Measurements from ENCODE around the gene KIF2A.
A peak's percentile ranks its signal among the peaks of the same experiment; 100 is the strongest.

The KIF2A gene

DNA sequence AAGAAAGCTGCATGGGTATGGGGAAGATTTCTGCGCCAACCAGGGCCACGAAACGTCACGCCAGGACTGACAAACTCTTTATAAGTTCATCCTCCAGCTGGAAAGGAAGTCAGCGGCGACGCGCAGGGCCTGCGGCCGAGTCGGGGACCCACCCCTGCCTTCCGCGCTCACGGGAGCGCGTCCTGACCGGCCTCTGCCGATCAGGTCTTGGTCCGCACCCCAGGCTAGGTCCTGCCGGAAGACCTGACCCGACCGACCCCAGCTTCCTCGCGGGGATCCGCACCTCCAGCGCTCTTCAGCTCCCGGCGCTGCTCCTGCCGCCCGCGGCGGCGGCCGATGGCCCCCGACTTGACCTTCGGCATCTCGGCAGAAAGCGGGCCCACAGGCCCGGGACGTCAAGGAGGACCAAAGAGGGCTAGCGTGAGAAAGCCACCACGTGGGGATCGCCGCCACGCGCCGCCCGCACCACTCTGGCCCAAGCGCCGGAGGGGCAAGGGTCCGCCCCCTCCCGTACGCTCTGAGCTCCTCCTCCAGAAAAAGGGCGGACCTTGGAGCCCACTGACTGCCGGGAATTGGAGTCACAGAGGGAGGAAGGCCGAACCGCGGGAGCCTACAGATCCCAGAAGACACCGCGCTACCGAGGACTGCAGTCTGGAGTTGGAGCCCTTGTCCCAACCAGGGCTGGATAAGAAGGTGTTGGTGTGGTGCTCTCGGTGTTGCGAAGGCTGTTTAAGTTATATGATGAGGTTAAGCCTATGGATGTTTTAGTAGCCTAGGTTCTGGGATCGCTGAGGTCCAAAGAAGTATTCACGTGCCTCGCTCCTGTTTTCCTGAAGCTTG lies 97.6 kb downstream of the KIF2A start, which contains the start of gene DIMT1:
Gene DIMT1 (minus strand): TSS at position 495 of the 840 bp plus-strand sequence. CDS start 133 bp downstream, at position 362.
- FAIRE-seq (peak; percentile 75), DNase-seq (ENCODE audit: insufficient read length, low spot score) (peak; percentile 71)
- TF ChIP-seq POLR2A (IDR thresholded peaks at IDR 0.05; ENCODE audit: low read depth, low read length): peak; percentile 86

DNA sequence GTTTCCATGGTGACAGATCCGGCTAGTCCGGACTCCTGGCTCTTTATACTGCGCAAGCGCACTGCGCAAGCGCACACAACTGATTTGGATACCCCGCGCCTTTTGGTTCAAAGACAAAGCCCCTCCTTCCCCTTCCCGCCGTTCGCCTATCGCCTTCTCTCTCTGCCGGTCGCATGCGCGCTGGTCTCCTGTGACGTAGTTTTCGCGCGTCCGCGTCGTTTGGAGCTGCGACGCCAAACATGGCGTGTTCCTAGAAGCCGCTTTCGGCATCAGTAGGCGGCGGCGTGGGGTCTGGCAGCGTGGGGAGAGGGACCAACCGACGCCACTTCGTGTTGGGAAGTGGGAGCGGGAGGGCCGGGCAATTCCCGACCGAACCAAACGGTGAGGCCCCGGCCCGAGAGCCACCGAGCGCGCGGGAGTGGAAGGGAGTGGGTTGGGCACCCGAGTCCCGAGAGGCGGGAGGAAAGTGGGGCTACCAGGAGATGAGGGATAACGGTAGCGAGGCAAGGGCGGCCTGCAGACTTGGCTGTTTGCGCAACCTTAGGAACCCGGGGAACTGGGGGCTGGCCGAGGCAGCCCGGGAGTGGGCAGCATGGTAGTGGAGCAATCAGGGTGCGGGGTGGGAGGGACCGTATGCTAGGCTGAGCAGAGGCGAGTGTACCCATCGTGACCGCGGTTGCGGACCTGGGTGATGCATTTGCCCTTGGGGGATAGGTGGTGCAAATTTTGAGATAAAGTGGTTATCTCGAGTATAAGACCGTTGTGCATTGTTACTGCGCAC lies 106.7 kb downstream of the KIF2A start, which contains the start of gene IPO11:
Gene IPO11 (plus strand): TSS at position 215 of the 781 bp plus-strand sequence. CDS start 24,517 bp downstream, outside the sequence.
- peak; percentile 86 for DNase-seq (ENCODE audit: insufficient read length, low spot score)
- peak; percentile 73 for TF ChIP-seq POLR2A (IDR thresholded peaks at IDR 0.05; ENCODE audit: low read depth, low read length)
- peak; percentile 96 for FAIRE-seq

GRCh38 chr5:62413711-62414110 lies 107.7 kb downstream of the KIF2A start:
- no peak for TF ChIP-seq POLR2A (IDR thresholded peaks at IDR 0.05; ENCODE audit: low read depth, low read length)
- DNase-seq (ENCODE audit: insufficient read length, low spot score): no peak
- FAIRE-seq: no peak

DNA sequence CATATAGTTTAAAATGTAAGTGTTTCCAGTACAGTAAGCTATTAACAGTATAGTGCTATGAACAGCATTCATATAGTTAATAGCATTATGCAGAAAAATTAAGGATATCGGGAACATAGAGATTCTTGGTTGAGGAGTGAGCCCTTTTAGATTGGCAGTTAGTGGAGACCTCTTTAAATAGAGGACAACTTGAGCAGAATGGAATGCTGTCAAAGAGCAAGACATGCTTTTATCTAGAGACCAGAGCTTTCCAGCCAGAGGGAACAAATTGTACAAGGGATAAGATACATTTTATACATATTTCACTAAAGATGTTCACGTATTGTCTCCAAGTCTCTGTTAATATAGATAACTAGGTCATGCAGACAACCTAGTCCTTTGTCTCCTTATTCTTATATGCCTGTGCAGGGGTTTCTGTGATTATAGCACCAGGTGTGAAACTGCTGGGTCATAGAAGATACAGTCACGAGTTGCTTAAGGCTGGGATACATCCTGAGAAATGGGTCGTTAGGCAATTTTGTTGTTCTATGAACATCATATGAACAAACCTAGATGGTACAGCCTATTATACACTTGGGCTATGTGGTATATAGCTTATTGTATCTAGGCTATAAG lies 112.6 kb downstream of the KIF2A start:
- DNase-seq (ENCODE audit: insufficient read length, low spot score) (no peak), FAIRE-seq (peak; percentile 48)

DNA sequence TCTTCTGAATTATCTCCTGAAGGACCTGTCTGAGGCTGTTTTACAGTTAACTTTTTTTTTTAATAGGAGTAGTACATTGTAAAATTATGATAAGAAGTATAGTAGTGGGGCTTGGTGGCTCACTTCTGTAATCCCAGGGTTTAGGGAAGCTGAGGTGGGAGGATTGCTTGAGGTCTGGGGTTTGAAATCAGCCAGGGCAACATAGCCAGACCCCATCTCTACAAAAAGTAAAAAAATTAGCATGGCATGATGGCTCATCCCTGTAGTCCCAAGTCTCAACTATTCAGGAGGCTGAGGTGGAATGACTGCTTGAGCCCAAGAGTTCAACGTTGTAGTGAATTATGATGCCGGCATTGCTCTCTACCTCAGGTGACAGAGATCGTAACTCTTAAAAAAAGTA lies 113.6 kb downstream of the KIF2A start:
- no peak for DNase-seq (ENCODE audit: insufficient read length, low spot score)
- FAIRE-seq: no peak

More for the DNA sequence above, 112.6 kb downstream of the KIF2A start:
- no peak for TF ChIP-seq POLR2A (IDR thresholded peaks at IDR 0.05; ENCODE audit: low read depth, low read length)

DNA sequence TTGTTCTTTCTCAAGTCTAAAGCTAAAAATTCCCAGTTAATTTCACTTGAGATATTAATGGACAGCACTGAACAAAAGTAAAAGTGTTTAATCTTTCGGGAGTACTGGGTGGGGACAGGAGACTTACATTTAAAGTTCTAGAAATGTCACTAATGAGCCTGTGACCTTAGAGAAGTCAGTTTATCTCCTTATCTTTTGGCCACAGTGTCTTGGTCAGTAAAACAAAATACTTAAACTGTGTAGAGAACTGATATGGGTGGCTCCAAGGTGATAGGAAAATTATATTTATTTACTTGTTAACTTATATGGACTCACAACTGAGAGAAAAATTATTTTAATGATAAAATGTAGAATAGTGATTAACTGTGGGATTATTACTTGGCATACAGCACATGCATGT lies 115.4 kb downstream of the KIF2A start:
- TF ChIP-seq POLR2A (IDR thresholded peaks at IDR 0.05; ENCODE audit: low read depth, low read length): no peak
- FAIRE-seq (no peak), DNase-seq (ENCODE audit: insufficient read length, low spot score) (no peak)

More for the DNA sequence above, 113.6 kb downstream of the KIF2A start:
- no peak for TF ChIP-seq POLR2A (IDR thresholded peaks at IDR 0.05; ENCODE audit: low read depth, low read length)

DNA sequence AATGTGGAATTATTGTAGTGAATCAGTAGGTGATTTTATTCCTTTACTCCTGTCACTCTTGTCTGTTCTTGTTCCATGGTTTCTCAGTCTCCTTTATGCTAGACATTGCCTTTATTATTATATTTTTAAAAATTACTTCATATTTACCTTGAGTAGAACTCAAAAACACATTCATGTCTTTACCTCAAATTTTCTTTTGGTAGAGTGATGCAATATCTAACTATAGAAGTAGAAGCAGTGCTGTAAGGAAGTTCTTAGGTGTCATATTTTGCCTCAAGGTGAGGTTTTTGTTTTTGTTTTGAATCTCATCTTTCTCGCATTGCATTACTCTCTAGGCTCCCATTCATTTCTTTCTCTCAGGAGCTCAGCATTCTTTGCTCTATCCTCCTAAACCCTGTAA lies 118.8 kb downstream of the KIF2A start:
- TF ChIP-seq POLR2A (IDR thresholded peaks at IDR 0.05; ENCODE audit: low read depth, low read length): no peak
- FAIRE-seq (no peak), DNase-seq (ENCODE audit: insufficient read length, low spot score) (no peak)

DNA sequence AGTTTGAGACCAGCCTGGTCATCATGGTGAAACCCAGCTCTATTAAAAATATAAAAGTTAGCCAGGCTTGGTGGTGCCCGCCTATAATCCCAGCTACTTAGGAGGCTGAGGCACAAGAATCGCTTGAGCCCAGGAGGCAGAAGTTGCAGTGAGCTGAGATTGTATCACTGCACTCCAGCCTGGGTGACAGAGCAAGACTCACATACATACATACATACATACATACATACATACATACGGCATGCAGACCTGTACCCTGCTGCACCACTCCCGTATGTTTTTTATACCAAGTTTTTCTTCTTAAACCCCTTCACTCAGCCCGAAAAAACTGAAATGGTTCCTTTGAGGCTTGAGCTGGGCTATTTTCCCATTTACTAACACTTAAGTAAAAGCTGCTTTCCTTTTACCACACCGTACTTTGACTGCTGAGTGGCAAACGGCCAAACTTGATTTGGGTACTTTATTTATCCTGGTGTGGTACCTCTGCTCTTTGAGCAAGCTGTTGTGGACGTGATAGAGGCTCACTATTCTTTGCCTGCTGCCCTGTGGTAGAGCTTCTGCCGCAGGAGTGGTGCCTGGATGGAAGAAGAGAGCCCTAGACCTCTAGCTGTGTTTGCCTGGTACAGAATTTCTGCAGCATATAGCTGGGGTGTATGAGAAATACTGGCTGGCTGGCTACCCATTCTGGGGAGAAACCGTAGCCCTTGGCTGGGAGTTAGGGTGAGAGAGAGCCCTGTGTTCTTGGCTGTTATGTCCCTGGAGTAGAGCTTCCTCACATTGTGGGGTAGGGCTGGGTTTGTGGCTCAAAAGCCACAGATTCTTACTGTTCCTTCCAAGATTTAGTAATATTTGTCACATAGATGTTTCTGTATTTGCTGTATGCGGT lies 126.0 kb downstream of the KIF2A start:
- FAIRE-seq (no peak), DNase-seq (ENCODE audit: insufficient read length, low spot score) (no peak)
- no peak for TF ChIP-seq POLR2A (IDR thresholded peaks at IDR 0.05; ENCODE audit: low read depth, low read length)

DNA sequence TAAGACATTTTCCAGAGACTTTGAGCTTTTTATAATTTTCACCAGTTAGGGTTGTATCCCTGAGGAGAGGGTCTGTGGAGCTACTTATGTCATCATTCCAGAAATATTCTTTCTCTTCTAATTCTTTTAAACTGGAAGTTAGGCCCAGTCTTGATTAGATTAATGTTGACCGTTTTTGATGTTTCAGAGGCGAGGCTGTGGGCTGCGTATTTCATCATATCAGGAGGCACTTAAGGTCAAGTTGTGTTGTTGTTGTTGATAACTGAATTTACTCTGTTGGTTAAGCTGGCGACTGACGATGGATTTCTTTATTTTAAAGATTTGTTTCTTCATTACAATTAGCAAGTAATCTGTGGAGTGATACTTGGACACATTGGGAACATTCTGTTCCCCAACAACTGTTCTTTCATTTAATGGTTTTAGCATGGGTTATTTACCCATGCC lies 126.6 kb downstream of the KIF2A start:
- TF ChIP-seq POLR2A (IDR thresholded peaks at IDR 0.05; ENCODE audit: low read depth, low read length): no peak
- no peak for FAIRE-seq

More for the DNA sequence above, 126.6 kb downstream of the KIF2A start:
- DNase-seq (ENCODE audit: insufficient read length, low spot score): no peak
